ENCODE measurements around the gene BEND6. TPM values are rescaled to one million over a fixed set of nuclear protein-coding genes. Genes with fewer than 3 reads are reported as not detected.

BEND6 gene
- total RNA-seq, 1 donor = 13.4 TPM

DNA sequence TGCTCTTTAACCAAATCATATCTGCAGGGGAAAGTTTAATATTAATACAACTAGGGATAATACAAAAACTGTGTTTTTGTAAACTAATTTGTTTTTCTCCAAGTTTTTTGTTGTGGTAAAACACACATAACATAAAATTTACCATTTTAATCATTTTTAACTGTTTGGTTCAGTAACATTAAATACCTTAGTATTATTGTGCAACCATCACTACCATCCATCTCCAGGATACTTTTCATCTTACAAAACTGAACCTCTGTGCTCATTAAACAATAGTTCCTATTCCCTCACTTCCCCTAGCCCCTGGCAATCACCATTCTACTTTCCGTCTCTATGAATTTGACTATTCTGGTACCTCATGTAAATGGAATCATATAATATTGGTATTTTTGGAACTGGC, 15.9 kb downstream of the BEND6 start:
- TF ChIP-seq, protein P1, sequence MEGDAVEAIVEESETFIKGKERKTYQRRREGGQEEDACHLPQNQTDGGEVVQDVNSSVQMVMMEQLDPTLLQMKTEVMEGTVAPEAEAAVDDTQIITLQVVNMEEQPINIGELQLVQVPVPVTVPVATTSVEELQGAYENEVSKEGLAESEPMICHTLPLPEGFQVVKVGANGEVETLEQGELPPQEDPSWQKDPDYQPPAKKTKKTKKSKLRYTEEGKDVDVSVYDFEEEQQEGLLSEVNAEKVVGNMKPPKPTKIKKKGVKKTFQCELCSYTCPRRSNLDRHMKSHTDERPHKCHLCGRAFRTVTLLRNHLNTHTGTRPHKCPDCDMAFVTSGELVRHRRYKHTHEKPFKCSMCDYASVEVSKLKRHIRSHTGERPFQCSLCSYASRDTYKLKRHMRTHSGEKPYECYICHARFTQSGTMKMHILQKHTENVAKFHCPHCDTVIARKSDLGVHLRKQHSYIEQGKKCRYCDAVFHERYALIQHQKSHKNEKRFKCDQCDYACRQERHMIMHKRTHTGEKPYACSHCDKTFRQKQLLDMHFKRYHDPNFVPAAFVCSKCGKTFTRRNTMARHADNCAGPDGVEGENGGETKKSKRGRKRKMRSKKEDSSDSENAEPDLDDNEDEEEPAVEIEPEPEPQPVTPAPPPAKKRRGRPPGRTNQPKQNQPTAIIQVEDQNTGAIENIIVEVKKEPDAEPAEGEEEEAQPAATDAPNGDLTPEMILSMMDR (IDR thresholded peaks at IDR 0.05; ENCODE audit: insufficient read depth, low read depth, low read length) = no peak
- no peak for DNase-seq (ENCODE audit: low read depth)
- H3K4me3 ChIP-seq (ENCODE audit: low read depth, low read length) = no peak overlapping the region

DNA sequence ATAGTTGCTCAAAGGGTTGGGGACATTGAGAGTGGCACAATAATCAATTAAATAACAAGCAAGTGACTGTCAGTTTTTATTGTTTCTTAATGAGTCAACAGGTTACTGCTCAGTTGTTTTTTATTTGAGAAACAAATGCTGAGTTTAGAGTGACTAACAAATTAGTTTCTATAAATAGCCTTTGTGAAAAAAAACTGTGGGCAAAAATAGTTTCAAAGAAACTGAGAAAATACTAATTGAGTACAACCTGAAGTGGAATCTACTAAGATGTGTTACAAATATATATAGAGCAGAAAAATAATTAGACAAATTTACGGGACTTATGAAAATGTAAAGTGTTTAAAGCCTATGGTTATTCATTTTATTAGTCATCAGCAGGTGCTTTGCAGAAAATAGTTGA, 22.3 kb downstream of the BEND6 start:
- no peak for DNase-seq (ENCODE audit: low read depth)
- TF ChIP-seq, protein P1 (IDR thresholded peaks at IDR 0.05; ENCODE audit: insufficient read depth, low read depth, low read length) = no peak
- no peak overlapping the region for H3K4me3 ChIP-seq (ENCODE audit: low read depth, low read length)

DNA sequence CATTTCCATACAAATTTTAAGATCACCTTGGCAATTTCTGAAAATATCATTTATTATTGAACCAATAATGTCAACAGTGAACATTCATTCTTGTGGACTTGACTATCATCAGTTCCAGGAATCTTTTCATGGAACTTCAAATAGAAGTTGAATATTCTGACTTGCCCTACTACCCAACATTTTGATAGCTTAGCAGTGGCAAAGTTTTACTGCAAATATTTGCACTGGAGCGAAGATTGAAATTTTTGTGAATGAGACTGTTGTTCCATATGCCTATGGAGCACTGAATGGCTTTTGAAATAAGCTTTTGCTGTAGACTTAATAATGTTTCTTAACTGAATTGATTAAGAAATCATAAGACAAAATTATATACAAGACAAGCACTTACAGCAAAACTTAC, 23.6 kb downstream of the BEND6 start:
- TF ChIP-seq, protein P1 (IDR thresholded peaks at IDR 0.05; ENCODE audit: insufficient read depth, low read depth, low read length) = no peak
- H3K4me3 ChIP-seq (ENCODE audit: low read depth, low read length) = no peak overlapping the region
- no peak for DNase-seq (ENCODE audit: low read depth)

DNA sequence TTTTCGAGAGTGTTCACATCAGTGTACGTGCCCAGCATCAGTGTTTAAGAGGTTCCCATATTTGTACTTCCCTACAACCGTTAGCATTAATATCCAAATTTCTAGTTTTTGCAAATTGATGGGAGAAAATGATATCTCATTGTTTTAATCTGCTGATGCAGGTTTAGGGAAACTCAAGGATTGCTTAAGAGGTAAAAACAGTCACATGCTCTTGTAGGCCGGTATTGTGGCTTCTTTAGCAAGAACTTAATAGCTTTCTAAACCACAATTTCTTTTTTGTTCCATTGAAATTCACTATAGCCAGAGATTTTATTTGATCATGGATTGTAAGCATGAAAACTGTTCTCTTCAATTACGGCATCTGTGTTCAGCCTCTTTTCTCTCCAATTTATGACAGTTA, 29.5 kb downstream of the BEND6 start:
- peak; percentile 70 for DNase-seq (ENCODE audit: low read depth)
- TF ChIP-seq, protein P1 (IDR thresholded peaks at IDR 0.05; ENCODE audit: insufficient read depth, low read depth, low read length) = no peak
- no peak overlapping the region for H3K4me3 ChIP-seq (ENCODE audit: low read depth, low read length)

DNA sequence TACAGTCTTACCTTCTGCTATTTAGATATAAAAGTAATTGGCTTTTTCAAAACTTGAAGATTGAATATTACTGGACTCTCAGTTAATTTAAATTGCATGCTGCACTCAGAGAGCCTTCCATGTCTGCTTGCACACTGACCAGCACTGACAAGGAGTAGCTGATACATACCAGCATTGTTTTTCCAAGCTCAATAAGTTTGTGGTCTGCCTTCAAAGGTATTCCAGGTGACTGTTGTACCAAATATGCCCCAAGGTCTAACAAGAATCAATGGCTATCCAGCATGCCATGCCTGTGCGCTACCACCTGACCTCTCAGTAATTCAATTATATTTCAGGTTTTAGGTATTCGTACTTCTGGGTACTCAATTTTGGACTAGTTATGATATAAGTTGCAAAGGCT, 30.0 kb downstream of the BEND6 start:
- TF ChIP-seq, protein P1 (IDR thresholded peaks at IDR 0.05; ENCODE audit: insufficient read depth, low read depth, low read length) = no peak
- no peak for DNase-seq (ENCODE audit: low read depth)
- H3K4me3 ChIP-seq (ENCODE audit: low read depth, low read length) = no peak overlapping the region

DNA sequence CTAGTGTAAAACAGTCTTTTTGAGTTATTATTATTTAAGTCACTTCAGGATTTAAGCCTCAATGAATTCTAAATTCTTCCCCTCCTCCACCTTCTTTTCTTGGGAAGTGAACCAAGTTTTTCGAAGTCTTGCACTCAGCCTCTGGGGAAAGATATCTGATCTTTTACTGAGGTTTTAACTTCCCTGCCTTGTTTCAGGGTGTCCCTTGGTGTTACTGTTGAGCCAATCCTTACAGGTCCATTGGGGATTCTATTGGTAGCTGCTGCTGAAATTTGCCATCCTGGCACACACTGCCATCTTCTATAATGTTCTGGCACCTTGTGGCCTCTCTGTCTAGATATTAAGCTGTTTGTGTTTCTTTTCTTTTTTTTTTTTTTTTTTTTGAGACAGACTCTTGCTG, 31.7 kb downstream of the BEND6 start:
- DNase-seq (ENCODE audit: low read depth) = no peak
- H3K4me3 ChIP-seq (ENCODE audit: low read depth, low read length) = no peak overlapping the region
- TF ChIP-seq, protein P1 (IDR thresholded peaks at IDR 0.05; ENCODE audit: insufficient read depth, low read depth, low read length) = no peak

DNA sequence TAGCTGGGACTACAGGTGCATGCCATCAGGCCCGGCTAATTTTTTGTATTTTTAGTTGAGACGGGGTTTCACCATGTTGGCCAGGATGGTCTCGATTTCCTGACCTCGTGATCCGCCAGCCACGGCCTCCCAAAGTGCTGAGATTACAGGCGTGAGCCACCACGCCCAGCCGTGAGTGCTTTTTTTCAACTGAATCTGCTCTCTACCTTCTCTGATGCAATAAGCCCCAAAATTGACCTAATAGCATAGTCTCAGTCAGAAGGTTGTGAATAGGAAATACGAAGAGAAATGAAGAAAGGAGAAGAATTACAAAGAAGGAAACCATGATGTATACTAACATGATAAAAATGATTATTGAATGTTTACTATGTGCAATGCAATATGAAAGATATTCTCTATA, 33.2 kb downstream of the BEND6 start:
- H3K4me3 ChIP-seq (ENCODE audit: low read depth, low read length) = no peak overlapping the region
- no peak for DNase-seq (ENCODE audit: low read depth)
- TF ChIP-seq, protein P1 (IDR thresholded peaks at IDR 0.05; ENCODE audit: insufficient read depth, low read depth, low read length) = no peak
